DMS153 treated with DMSO at 0.1 percent for 48 hours (cell line): ENCODE results near the gene ATG9A.
"Not testable (repeated sequence)": the region's sequence is repeated elsewhere in the genome, so short reads cannot be mapped to it uniquely, and the experiment has no call there.

Experiments
- DNase-seq: peaks from one replicate; lab custom pipeline; 2025; ENCODE audit not compliant: unreplicated experiment; lab: John Stamatoyannopoulos, UW

Gene ATG9A

GRCh38 chr2:219229305-219230058 lies at the start of gene ATG9A, which contains the start of gene ANKZF1:
TSS of gene ATG9A (minus strand) at chr2:219229636. CDS start at chr2:219228024, 1,612 bp downstream.
TSS of gene ANKZF1 (plus strand) at chr2:219229806. CDS start at chr2:219230258, 452 bp downstream.
- peak; percentile 96 for DNase-seq

GRCh38 chr2:219278655-219279150 lies 49.3 kb upstream of the ATG9A start:
- DNase-seq = no peak

GRCh38 chr2:219277703-219278654 lies 48.5 kb upstream of the ATG9A start:
- DNase-seq = peak; percentile 68

GRCh38 chr2:219274361-219274921 lies 45.0 kb upstream of the ATG9A start:
- no peak for DNase-seq

GRCh38 chr2:219273937-219274336 lies 44.5 kb upstream of the ATG9A start:
- DNase-seq = no peak

GRCh38 chr2:219272995-219273394 lies 43.6 kb upstream of the ATG9A start:
- DNase-seq = no peak

GRCh38 chr2:219272356-219272755 lies 42.9 kb upstream of the ATG9A start:
- no peak for DNase-seq

- DNase-seq = no peak
Observed at GRCh38 chr2:219271021-219271420, 41.6 kb upstream of the ATG9A start.

GRCh38 chr2:219270055-219270372 lies 40.6 kb upstream of the ATG9A start:
- no peak for DNase-seq

- DNase-seq = peak; percentile 32
Observed at GRCh38 chr2:219269362-219270054, 40.1 kb upstream of the ATG9A start.

- no peak for DNase-seq
Observed at GRCh38 chr2:219268294-219268693, 38.9 kb upstream of the ATG9A start.

GRCh38 chr2:219266886-219267285 lies 37.5 kb upstream of the ATG9A start:
- no peak for DNase-seq

GRCh38 chr2:219266232-219266631 lies 36.8 kb upstream of the ATG9A start:
- DNase-seq = no peak

GRCh38 chr2:219261024-219261855 lies 31.8 kb upstream of the ATG9A start:
- no peak for DNase-seq

- DNase-seq = not testable (repeated sequence)
Observed at GRCh38 chr2:219258942-219259341, 29.5 kb upstream of the ATG9A start.

- DNase-seq = no peak
Observed at GRCh38 chr2:219254590-219255201, 25.3 kb upstream of the ATG9A start.

- DNase-seq = peak; percentile 73
Observed at GRCh38 chr2:219253753-219254589, 24.5 kb upstream of the ATG9A start, which contains the start of gene TUBA4A. TSS of gene TUBA4A (minus strand) at chr2:219253918. CDS start at chr2:219253858, 60 bp downstream.
